ENCODE data around the gene PITX2. TPM values are rescaled to one million over a fixed set of nuclear protein-coding genes. Genes with fewer than 3 reads are reported as not detected.

PITX2 gene
- total RNA-seq, 1 donor from 2014 or later = not detected

DNA sequence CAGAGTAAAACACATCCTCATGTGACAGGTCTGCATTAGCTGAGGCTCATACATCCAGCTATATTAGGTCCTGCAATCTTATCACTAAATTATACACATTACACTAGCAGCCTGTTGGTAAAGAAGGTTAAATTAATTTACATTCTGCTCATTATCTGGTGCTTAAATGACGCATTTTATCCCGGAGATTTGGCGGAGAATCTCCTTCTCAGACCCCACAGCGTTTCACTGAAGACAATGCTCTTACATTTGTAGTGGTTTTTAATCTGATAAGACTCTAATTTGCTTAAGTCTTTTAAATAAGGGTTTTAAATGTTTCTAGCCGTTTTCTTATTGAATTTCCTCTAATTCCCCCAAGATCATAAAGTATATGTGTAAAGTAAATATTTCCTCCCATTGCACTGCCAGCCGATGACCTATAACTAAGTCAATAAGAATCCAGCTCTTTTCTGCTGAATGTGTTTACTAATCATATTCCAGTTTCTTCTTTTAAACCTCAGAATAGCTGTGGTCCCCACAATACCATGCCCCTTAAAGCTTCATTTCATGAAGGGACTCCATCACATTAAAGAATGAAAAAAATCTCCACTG, 2.1 kb upstream of the PITX2 start:
- H3K9me3 ChIP-seq (replicated peaks) = no peaks in the 10 kb centered on the region
- H3K27me3 ChIP-seq (ENCODE audit: low read depth) = peaks cover 100% of the 10 kb centered on the region
- no peak overlapping the region for H3K27ac ChIP-seq (replicated peaks)
- intact Hi-C loops (cut with micrococcal nuclease) = no loop called here
- TF ChIP-seq, protein P1, sequence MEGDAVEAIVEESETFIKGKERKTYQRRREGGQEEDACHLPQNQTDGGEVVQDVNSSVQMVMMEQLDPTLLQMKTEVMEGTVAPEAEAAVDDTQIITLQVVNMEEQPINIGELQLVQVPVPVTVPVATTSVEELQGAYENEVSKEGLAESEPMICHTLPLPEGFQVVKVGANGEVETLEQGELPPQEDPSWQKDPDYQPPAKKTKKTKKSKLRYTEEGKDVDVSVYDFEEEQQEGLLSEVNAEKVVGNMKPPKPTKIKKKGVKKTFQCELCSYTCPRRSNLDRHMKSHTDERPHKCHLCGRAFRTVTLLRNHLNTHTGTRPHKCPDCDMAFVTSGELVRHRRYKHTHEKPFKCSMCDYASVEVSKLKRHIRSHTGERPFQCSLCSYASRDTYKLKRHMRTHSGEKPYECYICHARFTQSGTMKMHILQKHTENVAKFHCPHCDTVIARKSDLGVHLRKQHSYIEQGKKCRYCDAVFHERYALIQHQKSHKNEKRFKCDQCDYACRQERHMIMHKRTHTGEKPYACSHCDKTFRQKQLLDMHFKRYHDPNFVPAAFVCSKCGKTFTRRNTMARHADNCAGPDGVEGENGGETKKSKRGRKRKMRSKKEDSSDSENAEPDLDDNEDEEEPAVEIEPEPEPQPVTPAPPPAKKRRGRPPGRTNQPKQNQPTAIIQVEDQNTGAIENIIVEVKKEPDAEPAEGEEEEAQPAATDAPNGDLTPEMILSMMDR (IDR thresholded peaks at IDR 0.05; ENCODE audit: borderline replicate concordance) = no peak
- DNase-seq = no peak
- H3K4me1 ChIP-seq = peaks cover 33% of the 10 kb centered on the region
- no peak overlapping the region for H3K4me3 ChIP-seq
- no peaks in the 10 kb centered on the region for H3K36me3 ChIP-seq

DNA sequence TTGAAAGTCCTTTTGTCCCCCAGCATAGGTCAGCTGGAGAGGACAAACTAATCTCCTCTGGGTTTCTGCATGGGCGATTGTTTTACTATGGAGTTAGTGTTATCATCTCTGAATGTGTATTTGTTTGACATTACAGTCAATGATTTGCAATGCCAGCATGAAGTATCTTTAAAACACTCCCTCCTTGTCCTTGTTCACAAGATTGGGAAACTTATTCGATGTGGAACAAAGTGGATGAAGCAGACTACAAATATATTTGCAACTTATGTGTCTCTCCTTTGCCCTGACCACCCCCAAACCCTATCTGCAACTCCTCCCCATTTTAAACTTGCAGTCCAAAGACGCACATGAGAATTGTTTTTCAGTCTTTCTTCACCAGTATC, 1.5 kb upstream of the PITX2 start:
- Histone ChIP-seq H3K4me1 (peaks cover 38% of the 10 kb centered on the region), H3K27me3 (ENCODE audit: low read depth) (peaks cover 100% of the 10 kb centered on the region), H3K9me3 (replicated peaks) (no peaks in the 10 kb centered on the region), H3K36me3 (no peaks in the 10 kb centered on the region), H3K27ac (replicated peaks) (no peak overlapping the region), H3K4me3 (no peak overlapping the region)
- intact Hi-C loops (cut with micrococcal nuclease) = no loop called here
- DNase-seq = no peak
- TF ChIP-seq, protein P1 (IDR thresholded peaks at IDR 0.05; ENCODE audit: borderline replicate concordance) = no peak

DNA sequence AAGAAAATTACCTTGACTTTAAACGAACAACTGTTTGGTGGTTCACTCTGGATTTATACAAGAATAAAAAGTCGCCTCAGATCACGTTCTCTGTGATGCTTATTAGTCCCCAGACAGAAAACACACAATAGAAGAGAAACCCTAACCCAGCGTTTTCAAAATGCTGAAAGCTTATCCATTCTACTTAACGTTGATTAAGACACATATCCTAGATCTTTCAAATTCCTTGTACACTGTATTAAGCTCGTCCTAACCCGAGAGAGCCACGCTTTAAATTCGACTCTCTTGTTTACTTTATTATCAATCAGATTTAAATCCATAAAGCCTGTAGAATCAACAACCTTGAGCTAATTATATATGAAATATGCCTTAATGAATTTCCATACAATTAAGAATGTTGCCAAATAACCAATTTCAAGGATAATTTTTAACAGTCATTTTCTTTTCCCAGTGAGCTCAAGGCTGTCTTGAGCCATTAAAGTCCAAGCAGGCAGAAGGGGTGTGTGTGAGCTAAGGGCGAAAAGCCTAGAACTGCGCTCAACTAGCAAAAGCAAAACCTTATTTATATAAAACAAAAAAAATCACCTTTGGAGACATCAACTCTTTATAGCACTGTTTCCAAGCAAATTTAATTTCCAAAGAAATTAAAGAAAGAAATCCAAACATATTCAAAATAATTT, 981 bp upstream of the PITX2 start:
- H3K27ac ChIP-seq (replicated peaks) = no peak overlapping the region
- peaks cover 100% of the 10 kb centered on the region for H3K27me3 ChIP-seq (ENCODE audit: low read depth)
- peaks cover 40% of the 10 kb centered on the region for H3K4me1 ChIP-seq
- peak overlapping the region; percentile 63 for H3K4me3 ChIP-seq
- TF ChIP-seq, protein P1 (IDR thresholded peaks at IDR 0.05; ENCODE audit: borderline replicate concordance) = no peak
- H3K9me3 ChIP-seq (replicated peaks) = no peaks in the 10 kb centered on the region
- DNase-seq = no peak
- no peaks in the 10 kb centered on the region for H3K36me3 ChIP-seq
- intact Hi-C loops (cut with micrococcal nuclease) = no loop called here

DNA sequence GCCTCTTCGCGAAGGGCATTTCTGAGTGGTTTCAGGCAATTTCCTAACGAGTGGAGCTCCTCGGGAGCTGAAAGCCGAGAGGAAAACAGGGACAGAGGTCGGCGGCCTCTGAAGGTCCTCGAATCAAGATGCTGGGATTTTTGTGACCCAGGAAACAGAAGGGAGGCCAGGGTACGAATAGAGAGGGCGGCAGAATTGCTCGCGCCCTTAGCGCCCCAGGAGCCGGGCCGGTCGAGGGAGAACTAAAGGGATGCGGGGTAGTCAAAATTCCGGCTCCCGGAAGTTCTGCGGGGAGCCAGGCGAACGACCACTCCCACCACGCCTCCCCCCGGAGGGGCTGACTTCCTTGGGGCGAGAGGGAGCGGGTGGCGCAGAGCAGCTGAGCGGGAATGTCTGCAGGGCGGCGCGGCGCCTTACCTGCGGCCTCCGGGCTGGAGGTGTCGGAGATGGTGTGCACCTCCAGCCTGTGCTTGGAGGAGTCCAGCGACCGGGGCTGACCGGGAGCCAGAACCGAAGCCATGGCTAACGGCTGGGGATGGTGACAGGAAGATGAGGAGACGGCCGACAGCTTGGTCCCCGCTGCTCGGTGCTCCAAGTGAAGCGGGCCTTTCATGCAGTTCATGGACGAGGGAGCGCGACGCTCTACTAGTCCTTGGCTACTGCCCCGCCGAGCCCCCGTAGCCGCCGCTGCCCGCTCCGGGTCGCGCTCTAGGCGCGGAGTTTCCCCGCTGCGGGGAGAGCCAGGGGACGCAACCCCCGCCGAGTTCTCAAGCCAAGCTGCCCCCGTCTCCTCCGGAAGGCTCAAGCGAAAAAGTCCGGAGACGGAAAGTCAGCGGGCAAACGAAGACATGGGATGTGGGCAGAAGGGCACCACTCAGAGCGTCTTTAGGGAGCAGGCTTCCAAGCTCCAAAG, 782 bp downstream of the PITX2 start:
- H3K27ac ChIP-seq (replicated peaks) = no peak overlapping the region
- no peaks in the 10 kb centered on the region for H3K9me3 ChIP-seq (replicated peaks)
- TF ChIP-seq, protein P1 (IDR thresholded peaks at IDR 0.05; ENCODE audit: borderline replicate concordance) = no peak
- DNase-seq = no peak
- peaks cover 47% of the 10 kb centered on the region for H3K4me1 ChIP-seq
- intact Hi-C loops (cut with micrococcal nuclease) = no loop called here
- H3K36me3 ChIP-seq = no peaks in the 10 kb centered on the region
- H3K27me3 ChIP-seq (ENCODE audit: low read depth) = peaks cover 100% of the 10 kb centered on the region
- peak overlapping the region; percentile 63 for H3K4me3 ChIP-seq

DNA sequence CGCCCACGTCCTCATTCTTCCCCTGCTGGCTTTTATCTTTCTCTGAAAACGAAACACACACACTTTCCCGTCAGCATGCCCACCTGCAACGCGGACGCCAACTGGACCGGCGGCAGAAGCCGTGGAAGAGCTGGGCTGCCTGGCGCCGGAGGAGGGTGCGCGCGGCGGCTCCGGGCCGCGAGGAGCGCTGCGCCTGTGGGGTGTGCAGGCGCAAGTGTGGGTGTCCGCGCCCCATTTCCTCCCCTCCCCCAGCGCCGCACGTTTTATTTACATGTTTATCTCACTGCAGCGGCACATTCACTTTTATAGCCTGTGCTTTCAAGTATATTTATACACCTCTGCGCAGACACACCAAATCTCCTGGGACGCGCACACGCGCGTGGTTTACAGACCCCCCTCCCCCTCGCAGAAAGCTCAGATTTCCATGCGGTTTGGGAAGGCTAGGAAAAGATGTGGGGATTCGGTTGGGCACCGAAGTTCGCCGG, 1.5 kb downstream of the PITX2 start:
- Histone ChIP-seq H3K9me3 (replicated peaks) (no peaks in the 10 kb centered on the region), H3K4me3 (peak overlapping the region; percentile 63), H3K4me1 (peaks cover 47% of the 10 kb centered on the region), H3K27ac (replicated peaks) (no peak overlapping the region), H3K36me3 (no peaks in the 10 kb centered on the region), H3K27me3 (ENCODE audit: low read depth) (peaks cover 100% of the 10 kb centered on the region)
- no peak for DNase-seq
- intact Hi-C loops (cut with micrococcal nuclease) = no loop called here
- TF ChIP-seq, protein P1 (IDR thresholded peaks at IDR 0.05; ENCODE audit: borderline replicate concordance) = no peak

Measured in left ventricle myocardium inferior (tissue), 1 donor.